Vagina (tissue), 2 donors: ENCODE measurements around the gene C20orf96.

Source experiments
- CTCF ChIP-seq, 3 experiments: fragments of 450-650 bp in 2 of 3; fragments of 200-600 bp in 1 of 3; sonication (generic) in 1 of 3; IDR thresholded peaks; one replicate each; pipeline ENCODE4 v1.5.1; 2017 to 2019; ENCODE audit warnings: antibody characterized with exemption in 3 of 3, mild to moderate bottlenecking in 2 of 3, moderate library complexity in 2 of 3
- POLR2A ChIP-seq, 2 donors: fragments of 450-650 bp; IDR thresholded peaks; one replicate each; pipeline ENCODE4 v1.6.1; 2017; ENCODE audit warnings: antibody characterized with exemption in 2 of 2, mild to moderate bottlenecking in 2 of 2, moderate library complexity in 2 of 2
- POLR2AphosphoS5 ChIP-seq, 2 donors: sonication (generic); formaldehyde crosslinking; IDR thresholded peaks; one replicate each; pipeline ENCODE4 v1.9.0; 2017; ENCODE audit warnings: antibody characterized with exemption in 2 of 2, mild to moderate bottlenecking in 2 of 2, low read depth in 1 of 2; ENCODE audit not compliant: insufficient read depth in 1 of 2

- TF ChIP-seq CTCF (IDR thresholded peaks at IDR 0.05), result no peak
- TF ChIP-seq POLR2A (IDR thresholded peaks at IDR 0.05), result no peak
- no peak for TF ChIP-seq POLR2AphosphoS5 (IDR thresholded peaks at IDR 0.05; ENCODE audit: insufficient read depth in 1 of 2, low read depth in 1 of 2)
Observed at GRCh38 chr20:325889-326644, 35.5 kb upstream of the C20orf96 start.
